ENCODE results near the gene GPN1. TPM values are rescaled to one million over a fixed set of nuclear protein-coding genes. Genes with fewer than 3 reads are reported as not detected.
"Not testable (repeated sequence)": the region's sequence is repeated elsewhere in the genome, so short reads cannot be mapped to it uniquely, and the experiment has no call there.

The GPN1 gene
- total RNA-seq, 1 donor from 2014 or later = 76.8 TPM

DNA sequence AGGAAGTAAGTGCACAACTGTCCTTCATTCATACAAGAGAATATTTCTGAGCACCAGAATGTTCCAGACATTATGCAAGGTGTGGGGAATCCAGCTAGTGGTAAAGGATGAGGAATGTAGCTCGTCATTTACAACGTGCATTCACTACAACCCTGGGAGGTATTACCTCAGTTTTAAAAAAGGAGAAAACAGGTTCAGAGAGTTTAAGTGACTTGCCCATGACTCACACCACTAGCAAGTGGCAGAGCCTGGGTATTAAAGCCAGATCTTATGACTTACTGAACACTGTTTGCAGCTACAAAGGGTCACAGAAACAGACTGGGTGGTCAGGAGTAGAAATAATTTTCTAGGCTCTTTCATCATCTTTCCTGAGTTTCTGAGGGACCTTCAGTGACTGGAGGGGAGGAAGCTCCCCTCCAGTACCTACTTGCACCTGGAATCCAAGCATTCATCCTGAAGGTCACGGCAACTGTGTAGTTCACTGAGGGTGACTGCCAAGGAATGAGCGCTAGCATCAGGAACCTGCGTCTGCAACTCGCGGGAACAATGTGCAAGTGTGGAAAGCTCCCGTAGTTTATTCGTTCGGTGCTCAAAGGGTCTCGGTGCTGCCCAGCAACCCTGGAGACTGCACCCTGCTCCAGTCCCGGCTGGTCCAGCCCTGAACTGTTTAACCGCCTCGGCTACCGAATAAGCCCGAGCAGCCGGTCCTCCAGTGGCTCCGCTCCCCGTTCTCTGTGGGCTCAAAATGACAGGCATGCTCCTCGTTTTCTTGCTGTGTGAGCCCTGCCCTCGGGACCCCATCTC, 685 bp upstream of the GPN1 start:
- peak; percentile 99 for DNase-seq (ENCODE audit: low read depth)

DNA sequence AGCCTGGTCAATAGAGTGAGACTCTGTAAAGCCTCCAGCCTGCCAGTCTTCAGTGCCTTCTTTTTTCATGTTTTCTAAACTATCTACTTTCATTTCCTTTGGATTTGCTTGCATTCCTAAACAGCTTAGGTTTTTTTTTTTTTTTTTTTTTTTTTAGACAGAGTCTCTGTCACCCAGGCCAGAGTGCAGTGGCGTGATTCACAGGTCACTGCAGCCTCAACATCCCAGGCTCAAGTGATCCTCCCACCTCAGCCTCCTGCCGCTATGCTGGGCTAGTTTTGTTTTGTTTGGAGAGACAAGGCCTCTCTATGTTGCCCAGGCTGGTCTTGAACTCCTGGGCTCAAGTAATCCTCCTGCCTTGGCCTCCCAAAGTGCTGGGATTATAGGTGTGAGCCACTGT, 1.4 kb downstream of the GPN1 start:
- not testable (repeated sequence) for DNase-seq (ENCODE audit: low read depth)

DNA sequence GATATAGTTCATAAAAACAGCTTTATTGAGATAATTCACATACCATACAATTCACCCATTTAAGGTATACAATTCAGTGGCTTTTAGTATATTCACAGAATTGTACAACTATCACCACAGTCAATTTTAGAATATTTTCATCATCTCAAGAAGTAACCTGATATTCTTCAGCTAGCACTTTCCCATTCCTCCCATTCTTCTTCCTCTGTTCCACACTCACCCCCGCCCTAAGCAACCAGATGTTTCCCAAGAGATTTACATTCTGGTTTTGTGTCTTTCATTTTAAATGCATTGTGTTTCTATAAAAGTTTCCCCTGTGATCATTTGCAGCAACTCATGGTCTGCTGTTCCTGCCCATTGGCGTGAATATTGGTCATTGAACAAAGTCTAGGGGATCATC, 5.4 kb downstream of the GPN1 start:
- no peak for DNase-seq (ENCODE audit: low read depth)

DNA sequence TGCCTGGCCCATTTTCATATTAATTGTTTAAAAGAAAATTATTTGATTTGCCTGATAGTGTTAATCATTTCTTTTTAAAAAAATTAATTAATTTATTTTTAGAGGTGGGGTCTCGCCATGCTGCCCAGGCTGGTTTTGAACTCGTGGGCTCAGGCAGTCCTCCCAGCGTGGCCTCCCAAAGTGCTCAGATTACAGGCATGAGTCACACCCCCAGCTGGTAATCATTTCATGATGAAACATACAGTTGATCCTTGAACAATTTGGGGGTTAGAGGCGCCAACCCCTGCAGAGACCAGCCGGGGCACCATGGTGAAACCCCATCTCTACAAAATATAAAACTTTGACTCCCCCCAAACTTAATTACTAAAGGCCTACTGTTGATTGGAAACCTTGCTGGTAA, 7.9 kb downstream of the GPN1 start:
- no peak for DNase-seq (ENCODE audit: low read depth)

DNA sequence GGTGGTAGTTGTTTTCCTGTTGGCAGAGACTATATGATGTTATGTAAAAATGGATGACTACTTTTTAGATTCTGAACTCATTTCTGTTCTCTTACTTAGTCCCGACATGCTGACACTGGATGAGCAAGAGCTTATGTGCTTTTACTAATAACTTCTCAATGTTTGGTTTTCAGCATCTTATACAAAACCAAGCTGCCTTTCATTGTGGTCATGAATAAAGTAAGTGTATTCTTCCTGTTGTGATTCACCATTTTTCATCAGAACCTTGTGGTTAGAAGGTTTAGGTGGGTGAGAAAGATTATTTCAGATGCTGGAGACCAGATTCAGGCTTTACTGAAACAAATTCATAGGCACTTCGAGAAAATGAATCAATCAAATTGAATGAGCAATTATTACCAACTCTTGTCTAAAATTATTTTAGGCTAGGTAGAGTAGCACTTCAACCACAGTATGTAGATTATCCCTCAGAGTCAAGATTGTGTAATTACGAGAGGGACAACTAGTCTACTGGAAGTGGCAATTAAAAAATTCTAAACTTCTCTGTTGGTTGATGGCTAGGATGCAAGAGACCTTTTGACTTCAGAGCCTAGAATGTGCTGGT, 9.3 kb downstream of the GPN1 start:
- DNase-seq (ENCODE audit: low read depth) = peak; percentile 73

DNA sequence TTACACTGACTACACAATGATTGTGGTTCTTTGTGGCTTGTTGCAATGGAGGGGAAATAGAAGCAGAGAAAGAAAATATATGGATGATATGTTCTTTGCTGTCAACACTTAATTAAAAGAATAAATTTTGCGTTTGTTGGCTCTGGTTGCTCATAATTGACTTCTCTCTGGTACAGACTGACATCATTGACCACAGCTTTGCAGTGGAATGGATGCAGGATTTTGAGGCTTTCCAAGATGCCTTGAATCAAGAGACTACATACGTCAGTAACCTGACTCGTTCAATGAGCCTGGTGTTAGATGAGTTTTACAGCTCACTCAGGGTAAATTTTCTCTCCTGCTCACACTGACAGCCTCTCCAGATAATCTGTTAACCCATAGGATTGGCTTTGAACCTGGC, 9.9 kb downstream of the GPN1 start:
- DNase-seq (ENCODE audit: low read depth) = peak; percentile 70

DNA sequence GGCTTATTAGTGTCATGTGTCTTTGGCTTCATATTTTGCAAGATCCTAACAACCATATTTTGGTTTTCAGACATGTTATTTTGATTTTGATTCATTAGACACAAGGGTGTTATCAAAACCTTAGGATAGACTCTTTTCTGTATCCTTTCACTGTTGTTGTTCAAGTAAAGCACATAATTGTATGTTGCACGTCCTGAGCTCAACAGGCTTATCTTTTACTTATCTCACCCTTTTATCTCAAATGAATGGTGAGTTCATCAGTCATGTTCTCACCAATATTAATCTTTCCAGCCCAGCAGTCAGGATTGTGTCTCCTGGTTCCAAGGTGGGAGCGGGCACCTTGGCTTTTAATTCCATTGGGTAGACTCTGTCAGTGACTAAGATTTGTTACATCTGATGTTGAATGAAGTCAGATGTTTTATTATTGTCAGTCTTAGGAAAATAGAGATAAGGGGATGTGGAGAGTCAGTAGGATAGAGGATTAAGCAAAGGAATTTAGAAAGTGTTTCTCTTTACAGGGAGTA, 11.9 kb downstream of the GPN1 start:
- DNase-seq (ENCODE audit: low read depth) = no peak

DNA sequence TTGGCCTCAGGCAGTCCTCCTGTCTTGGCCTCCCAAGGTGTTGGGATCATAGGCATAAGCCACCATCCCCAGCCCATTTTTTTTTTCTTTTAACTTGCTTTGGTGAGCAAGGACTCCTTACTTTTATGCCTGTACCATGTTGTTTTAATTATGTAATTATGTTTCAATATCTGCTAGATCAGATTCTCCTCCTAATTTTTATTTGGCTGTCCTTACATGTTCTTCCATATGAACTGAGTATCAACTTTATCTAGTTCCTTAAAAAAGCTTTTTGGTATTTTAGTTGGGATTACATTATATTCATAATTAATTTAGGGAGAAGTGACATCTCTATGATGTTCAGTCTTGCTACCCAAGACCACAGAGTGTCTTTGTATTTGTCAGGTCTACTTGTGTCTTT, 16.3 kb downstream of the GPN1 start:
- DNase-seq (ENCODE audit: low read depth) = no peak

DNA sequence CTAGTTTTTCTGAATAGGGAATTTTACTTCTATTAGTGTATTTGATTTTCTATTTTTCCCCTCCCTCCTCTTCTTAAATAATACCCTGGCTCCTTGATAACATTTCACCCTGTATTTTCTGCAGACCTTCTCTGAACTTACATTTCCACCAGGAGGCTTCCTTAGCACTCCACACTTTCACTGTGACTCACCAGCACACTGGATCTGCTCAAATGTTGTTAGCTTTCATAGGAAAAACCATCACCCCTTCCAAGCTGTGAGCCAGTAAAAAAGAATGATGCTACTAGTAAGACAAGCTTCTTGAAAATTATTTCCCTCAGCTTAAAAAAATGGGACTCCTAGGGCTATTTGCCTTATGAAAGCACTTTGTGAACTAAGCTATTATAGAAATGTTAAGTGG, 18.4 kb downstream of the GPN1 start:
- DNase-seq (ENCODE audit: low read depth) = no peak

DNA sequence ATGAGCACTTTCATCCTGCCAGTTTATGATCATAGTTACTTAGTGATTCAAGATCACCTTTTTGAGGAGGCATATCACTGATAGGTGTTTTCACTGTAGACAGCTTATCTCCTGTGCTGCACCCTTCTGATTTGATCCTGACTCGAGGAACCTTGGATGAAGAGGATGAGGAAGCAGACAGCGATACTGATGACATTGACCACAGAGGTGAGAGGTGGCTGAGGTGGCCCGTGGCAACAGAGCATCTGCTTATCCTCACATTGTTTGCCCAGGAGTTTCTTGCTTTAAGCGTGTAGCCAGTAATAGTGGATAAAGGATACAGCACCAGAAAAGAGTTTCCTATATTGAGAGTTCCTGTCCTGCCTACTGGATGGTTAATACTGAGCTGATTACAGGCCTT, 18.9 kb downstream of the GPN1 start:
- DNase-seq (ENCODE audit: low read depth) = no peak

DNA sequence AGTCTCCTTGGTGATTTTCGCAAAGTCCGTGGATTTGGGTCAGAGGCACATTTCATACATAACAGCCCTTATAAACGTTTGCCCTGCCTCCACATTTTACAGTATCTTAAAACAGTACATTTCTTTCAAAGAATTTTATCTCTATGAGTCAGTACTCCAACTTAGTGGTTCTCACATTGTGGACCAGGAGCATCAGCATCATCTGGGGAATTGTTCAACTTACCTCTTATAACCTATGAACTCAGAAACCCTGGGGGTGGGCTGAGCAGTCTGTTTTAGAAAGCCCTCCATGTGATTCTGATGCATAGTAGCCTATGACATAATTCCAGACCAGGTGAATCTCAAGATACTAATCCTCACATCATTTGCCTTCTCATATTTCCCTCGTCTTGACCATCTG, 22.2 kb downstream of the GPN1 start:
- no peak for DNase-seq (ENCODE audit: low read depth)

DNA sequence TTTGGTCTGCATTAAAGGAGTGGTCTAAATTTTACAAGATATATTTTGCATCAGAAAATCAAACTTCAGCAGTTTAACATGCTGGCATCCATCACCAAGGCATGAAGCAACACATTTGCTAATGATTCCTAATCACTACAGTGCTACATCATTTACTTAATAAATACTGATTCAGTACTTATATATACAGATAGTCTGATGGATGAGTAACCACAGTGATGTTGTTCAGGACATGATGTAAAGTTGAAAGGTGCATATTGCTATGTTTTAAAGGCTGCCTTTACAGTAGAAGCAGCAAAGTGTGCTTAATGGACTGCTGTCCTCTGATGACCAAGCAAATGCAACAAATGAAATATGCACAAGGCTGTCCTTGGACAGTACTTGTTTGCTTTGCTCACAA, 23.5 kb downstream of the GPN1 start:
- DNase-seq (ENCODE audit: low read depth) = no peak

DNA sequence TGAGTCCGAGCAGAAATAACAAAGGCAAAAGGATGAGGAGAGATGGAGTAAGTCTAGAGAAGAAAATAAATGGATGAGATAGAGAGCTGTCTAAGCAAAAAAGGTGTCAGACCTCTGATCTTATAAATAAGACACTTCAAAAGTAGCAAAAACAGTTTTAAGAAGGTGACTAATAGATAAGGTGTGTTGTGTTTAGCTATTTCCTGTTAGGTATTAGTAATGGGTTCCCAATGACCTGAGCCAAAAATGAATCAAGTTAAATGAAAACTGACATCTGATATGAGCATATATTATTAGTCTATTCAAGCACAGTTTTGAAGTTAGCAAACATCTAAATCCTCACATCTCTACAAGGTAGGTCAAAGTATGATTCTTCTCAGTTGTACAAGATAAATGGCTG, 23.9 kb downstream of the GPN1 start:
- DNase-seq (ENCODE audit: low read depth) = no peak

DNA sequence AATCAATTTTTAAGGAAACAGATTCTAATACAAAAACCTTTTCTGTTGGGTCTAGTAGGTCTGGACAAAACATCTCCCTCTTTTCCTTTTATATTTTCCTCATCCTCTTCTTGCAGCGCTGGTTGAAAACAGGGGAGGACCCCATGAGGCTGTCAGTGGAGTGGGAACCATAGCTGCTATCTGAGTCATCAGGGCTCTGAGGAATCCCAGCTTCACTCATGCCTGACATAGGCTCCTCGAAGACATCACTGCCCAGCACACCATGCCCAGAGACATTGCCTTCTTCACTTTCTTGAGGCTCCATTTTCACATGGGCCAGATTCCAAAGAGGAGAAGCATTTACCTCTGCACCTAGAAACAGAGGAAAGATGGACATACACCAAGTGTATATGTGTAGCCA, 24.5 kb downstream of the GPN1 start:
- DNase-seq (ENCODE audit: low read depth) = peak; percentile 80

DNA sequence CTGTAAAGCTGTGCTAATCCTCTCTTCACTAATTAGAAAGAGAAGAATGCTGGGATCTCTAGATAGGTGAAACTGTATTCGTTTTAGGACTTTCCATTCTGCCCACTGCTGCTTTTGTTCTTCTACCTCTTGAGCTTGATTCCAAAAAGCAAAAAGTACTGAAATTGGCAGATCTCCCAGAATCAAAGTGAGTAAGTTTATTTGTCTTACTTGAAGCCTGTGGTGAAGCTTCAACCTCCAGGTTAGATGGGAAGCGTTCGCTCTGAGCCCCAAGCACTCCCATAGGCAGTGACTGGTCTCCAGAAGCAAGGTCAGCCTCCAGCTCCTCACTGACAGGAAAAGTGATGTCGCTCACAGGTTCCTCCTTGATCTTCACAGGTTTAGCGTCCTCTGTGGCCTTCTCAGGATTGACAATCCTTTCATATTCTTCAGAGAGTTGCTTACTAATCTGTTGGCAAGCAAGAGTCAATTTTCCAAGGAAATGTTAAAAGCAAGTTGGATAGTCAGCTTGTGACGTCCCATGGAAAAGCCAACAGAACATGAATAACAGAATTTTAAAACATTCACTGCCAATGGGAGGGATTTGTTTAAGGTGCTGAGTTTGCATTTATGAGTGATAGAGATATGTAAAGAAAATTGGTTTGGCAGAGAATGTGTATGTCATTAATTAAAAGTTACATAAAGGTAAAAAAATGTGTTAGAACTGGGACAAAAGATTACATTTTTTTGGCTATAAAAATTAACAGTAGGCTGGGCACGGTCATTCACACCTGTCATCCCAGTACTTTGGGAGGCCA, 26.5 kb downstream of the GPN1 start:
- peak; percentile 23 for DNase-seq (ENCODE audit: low read depth)

DNA sequence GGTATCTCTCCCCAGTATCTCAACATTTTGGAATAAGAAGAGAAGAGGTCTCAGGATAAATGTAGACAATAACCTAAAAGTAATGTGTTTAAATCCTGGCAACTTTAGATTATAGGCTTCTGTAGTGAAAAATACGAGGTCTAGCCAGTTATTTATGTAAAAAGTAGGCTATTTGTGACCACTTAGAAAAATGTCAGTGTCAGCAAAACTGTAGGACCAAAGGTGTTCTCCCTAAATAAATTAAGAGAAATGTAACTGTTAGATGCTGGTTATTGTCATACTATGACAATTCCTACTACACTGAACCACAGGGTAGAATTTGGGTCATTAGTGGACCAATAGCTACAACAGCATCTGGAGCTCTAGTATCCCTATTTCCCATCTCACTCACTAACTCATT, 32.5 kb downstream of the GPN1 start:
- DNase-seq (ENCODE audit: low read depth) = no peak

DNA sequence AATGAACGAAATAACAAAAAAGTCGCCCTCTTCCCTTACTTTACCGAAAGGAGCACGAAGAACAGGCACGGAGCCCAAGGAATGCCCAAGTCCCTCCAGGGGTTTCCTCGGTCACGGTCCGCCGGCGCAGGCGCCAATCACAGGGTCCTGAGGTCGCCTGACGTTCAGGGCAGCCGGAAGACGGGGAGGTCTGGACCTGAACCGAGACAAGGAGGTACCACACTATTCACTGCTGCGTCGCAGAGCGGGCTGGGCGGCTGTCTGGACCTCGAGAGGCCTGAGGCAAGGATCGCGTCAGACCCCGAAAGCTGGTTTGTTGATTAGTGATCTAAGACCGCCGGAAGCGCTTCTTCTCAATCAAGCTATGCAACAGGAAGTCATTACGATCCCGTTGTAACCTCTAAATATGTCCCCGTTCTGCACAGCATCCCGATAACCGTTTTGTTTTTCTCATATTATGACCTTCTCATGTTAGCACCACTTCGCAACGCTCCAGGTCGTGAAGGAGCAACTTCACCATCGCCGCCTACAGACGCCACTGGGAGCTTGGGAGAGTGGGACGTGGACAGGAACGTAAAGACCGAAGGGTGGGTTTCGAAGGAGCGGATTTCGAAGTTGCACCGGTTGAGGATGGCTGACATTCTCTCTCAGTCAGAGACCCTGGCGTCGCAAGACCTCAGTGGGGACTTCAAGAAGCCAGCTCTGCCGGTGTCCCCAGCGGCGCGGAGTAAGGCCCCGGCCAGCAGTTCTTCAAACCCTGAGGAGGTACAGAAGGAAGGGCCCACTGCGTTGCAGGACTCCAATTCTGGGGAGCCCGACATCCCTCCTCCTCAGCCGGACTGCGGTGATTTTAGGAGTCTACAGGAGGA, 34.7 kb downstream of the GPN1 start, which contains the start of the genes SLC4A1AP and SUPT7L:
Gene SLC4A1AP (plus strand): TSS at position 605 of the 869 bp plus-strand sequence. CDS start 26 bp downstream, at position 631.
Gene SUPT7L (minus strand): TSS at position 330 of the 869 bp plus-strand sequence. CDS start 1,422 bp downstream, outside the sequence.
- peak; percentile 81 for DNase-seq (ENCODE audit: low read depth)

DNA sequence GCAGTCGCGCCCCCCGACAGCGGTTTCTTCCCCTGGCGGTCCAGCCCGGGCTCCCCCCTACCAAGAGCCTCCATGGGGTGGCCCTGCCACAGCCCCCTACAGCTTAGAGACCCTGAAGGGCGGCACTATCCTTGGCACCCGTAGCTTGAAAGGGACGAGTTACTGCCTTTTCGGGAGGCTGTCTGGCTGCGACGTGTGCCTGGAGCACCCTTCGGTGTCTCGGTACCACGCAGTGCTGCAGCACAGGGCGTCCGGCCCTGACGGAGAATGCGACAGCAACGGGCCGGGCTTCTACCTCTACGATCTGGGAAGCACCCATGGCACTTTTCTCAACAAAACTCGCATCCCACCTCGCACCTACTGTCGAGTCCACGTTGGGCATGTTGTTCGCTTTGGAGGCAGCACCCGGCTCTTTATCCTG, 35.3 kb downstream of the GPN1 start:
- DNase-seq (ENCODE audit: low read depth) = no peak

DNA sequence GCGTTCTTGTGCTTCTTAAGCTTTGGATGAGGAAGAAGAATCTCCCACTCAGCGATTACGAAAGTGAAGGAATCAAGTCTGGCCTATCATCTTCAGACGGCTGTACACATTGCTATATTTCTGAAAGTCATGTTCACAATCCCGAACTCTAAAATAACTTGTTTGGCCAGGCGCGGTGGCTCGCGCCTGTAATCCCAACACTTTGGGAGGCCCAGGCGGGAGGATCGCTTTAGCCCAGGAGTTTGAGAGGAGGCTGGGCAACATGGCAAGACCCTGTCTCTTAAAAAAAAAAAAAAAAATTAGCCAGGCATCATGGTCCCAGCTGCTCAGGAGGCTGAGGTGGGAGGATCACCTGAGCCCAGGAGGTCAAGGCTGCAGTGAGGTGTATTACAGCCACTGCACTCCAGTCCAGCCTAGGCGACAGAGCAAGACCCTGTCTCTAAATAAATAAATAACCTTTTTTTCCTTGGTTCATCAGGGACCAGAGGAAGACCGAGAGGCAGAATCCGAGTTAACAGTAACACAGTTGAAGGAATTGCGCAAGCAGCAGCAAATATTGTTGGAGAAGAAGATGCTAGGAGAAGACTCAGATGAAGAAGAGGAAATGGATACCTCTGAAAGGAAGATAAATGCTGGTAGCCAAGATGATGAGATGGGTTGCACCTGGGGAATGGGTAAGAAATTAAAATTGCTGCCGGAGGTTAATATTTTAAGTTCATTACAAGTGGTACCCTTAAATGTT, 35.9 kb downstream of the GPN1 start:
- no peak for DNase-seq (ENCODE audit: low read depth)

DNA sequence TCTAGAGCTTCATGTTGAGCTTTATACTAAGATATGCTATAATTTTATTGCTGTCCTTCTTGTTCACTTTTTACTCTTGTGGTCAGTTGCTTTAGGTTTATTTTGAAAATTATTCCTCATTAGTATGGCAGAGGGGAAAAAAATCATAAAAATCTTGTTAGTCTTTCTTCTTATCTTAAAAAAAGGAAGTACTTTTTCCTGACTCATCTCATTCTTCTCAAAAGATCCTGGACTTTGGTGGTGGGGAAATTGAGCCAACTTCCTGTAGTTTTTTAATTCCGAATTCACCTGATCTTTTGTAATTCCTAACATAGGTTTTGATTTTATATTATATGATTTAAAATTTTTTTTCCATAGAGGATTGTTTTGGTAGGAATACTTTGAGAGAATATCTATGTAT, 38.6 kb downstream of the GPN1 start:
- no peak for DNase-seq (ENCODE audit: low read depth)

DNA sequence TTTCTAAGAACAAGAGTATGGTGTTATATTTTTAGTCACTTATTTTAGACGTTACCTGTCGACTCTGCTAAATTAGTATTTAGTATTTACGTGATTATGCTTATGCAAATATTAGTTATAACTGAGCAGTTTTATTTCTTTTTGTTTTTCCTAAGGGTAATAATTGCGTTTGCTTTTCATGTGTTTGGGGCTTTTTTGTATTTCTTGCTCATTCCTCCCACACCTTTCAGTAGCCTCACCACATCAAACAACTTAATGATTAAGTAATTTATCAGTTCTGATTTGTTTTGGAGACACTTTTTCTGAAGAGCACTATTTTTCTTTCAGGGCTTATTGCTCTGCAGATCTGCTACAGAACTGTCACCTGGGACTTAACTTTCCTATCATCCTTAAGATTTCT, 42.4 kb downstream of the GPN1 start:
- no peak for DNase-seq (ENCODE audit: low read depth)

Data from renal cortical epithelial cell (primary cell).